Transverse colon (tissue), 3 donors: Measurements from ENCODE around the gene ANKRD49.

Experiments used
- POLR2A ChIP-seq: fragments of 450-650 bp; IDR thresholded peaks from one replicate; pipeline ENCODE4 v1.6.1; 2016; ENCODE audit warnings: antibody characterized with exemption, mild to moderate bottlenecking, moderate library complexity
- TF ChIP-seq, protein P1 (sequence below), 5 experiments: fragments of 200-600 bp in 3 of 5; fragments of 450-650 bp in 2 of 5; sonication (generic) in 3 of 5; IDR thresholded peaks; 1 replicate in 2 of 5; 2 replicates in 3 of 5; pipeline ENCODE4 v1.5.1; 2016 to 2017; ENCODE audit warnings: antibody characterized with exemption in 5 of 5, inconsistent platforms in 3 of 5, mild to moderate bottlenecking in 2 of 5, moderate library complexity in 1 of 5

DNA sequence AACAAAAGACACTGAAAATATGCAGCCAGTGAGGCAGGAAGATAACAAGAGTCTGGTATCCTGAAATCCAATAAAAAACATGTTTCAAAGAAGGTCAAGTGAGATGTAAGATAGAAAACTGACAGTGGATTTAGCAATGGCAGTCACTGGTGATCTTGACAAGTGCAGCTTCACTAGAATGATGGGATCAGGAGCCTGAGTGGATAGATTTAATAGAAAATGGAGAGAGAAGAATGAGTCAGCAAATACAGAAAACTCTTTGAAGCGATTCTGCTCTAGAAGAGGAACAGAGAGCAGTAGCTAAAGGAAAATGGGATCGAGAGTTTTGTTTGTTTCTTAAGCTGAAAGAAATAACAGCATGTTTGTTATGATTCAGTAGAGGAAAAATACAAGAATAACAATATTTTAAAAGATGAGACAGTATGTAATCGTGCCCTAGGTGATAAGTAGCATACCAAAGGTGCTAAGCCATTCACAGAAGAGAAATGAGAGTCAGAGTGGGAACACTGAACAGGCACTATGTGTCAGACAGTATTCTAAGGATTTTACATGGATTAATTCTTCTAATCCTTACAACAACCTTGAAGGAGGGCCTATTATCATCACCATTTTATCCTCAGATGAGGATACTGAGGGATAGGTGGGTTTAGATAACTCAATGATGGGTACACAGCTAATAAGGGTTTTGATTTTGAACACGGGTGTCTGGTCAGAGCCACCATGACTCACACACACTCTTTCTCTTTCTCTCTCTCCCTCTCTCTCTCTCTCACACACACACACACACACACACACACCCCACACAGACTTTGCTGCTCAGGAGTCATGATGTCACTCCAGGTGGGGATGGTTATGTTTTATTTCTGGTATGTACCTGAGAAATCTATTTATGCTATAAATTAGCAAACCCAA is 36.4 kb upstream of the ANKRD49 start:
- TF ChIP-seq, protein P1, sequence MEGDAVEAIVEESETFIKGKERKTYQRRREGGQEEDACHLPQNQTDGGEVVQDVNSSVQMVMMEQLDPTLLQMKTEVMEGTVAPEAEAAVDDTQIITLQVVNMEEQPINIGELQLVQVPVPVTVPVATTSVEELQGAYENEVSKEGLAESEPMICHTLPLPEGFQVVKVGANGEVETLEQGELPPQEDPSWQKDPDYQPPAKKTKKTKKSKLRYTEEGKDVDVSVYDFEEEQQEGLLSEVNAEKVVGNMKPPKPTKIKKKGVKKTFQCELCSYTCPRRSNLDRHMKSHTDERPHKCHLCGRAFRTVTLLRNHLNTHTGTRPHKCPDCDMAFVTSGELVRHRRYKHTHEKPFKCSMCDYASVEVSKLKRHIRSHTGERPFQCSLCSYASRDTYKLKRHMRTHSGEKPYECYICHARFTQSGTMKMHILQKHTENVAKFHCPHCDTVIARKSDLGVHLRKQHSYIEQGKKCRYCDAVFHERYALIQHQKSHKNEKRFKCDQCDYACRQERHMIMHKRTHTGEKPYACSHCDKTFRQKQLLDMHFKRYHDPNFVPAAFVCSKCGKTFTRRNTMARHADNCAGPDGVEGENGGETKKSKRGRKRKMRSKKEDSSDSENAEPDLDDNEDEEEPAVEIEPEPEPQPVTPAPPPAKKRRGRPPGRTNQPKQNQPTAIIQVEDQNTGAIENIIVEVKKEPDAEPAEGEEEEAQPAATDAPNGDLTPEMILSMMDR (IDR thresholded peaks at IDR 0.05), result no peak
- TF ChIP-seq POLR2A, result no peak
